IPS-NIHi7 (cell line): ENCODE data around the gene PPFIA2.
A peak's percentile ranks its signal among the peaks of the same experiment; 100 is the strongest.

Experiments
- DNase-seq: peaks from one replicate; pipeline ENCODE4 v3.0.0; 2012; ENCODE audit warnings: mixed read lengths; ENCODE audit errors: extremely low spot score

PPFIA2 gene

GRCh38 chr12:81274637-81275529, 484.3 kb downstream of the PPFIA2 start:
- DNase-seq = no peak

GRCh38 chr12:81270385-81270784, 488.8 kb downstream of the PPFIA2 start:
- no peak for DNase-seq

- no peak for DNase-seq
Measured at GRCh38 chr12:81263072-81263471, 496.1 kb downstream of the PPFIA2 start.

- DNase-seq = no peak
Measured at GRCh38 chr12:81261508-81262207, 497.5 kb downstream of the PPFIA2 start.

- no peak for DNase-seq
Measured at GRCh38 chr12:81259360-81259759, 499.8 kb downstream of the PPFIA2 start.

GRCh38 chr12:81257947-81258551, 501.1 kb downstream of the PPFIA2 start:
- DNase-seq = peak; percentile 10

GRCh38 chr12:81255947-81256346, 503.2 kb downstream of the PPFIA2 start:
- DNase-seq = no peak

GRCh38 chr12:81255456-81255855, 503.7 kb downstream of the PPFIA2 start:
- no peak for DNase-seq

- no peak for DNase-seq
Measured at GRCh38 chr12:81253360-81253759, 505.8 kb downstream of the PPFIA2 start.

GRCh38 chr12:81252228-81252627, 506.9 kb downstream of the PPFIA2 start:
- no peak for DNase-seq

GRCh38 chr12:81249976-81250375, 509.2 kb downstream of the PPFIA2 start:
- no peak for DNase-seq

GRCh38 chr12:81245907-81246570, 513.1 kb downstream of the PPFIA2 start:
- DNase-seq = no peak

GRCh38 chr12:81245458-81245857, 513.7 kb downstream of the PPFIA2 start:
- no peak for DNase-seq

GRCh38 chr12:81231574-81232368, 527.4 kb downstream of the PPFIA2 start:
- no peak for DNase-seq

- no peak for DNase-seq
Measured at GRCh38 chr12:81229759-81230158, 529.4 kb downstream of the PPFIA2 start.

- DNase-seq = no peak
Measured at GRCh38 chr12:81224626-81225025, 534.5 kb downstream of the PPFIA2 start.

GRCh38 chr12:81222846-81223592, 536.1 kb downstream of the PPFIA2 start:
- DNase-seq = no peak

GRCh38 chr12:81221681-81222080, 537.5 kb downstream of the PPFIA2 start:
- no peak for DNase-seq

- no peak for DNase-seq
Measured at GRCh38 chr12:81216739-81217138, 542.4 kb downstream of the PPFIA2 start.

- no peak for DNase-seq
Measured at GRCh38 chr12:81212996-81213696, 546.0 kb downstream of the PPFIA2 start.
